HepG2 (cell line): ENCODE data around the gene JUND. TPM values are rescaled to one million over a fixed set of nuclear protein-coding genes. Genes with fewer than 3 reads are reported as not detected.

Source experiments
- ATAC-seq: fragments of 200-7000 bp; cut with Tn5 transposase; 3 replicates; pipeline ENCODE4 v1.9.1; 2020; ENCODE audit warnings: mild to moderate bottlenecking, moderate library complexity
- BruUV-seq: library from RNA; stranded (reverse); fragments of 400-500 nt; replicated peaks from 2 replicates; lab custom pipeline; 2021; lab: Mats Ljungman, UMichigan
- CTCF ChIA-PET: fragments of 300-600 bp; formaldehyde crosslinking; extraction: SDS; loops from one replicate; lab custom pipeline; 2021; ENCODE audit warnings: low total read pairs, inconsistent platforms, low intra/inter-chr PET ratio; lab: Yijun Ruan, JAX
- POLR2A ChIA-PET: fragments of 350-600 bp; sonication (Branson Sonifier 250); formaldehyde crosslinking; loops from one replicate; lab custom pipeline; 2020; ENCODE audit warnings: antibody characterized with exemption, inconsistent platforms; lab: Yijun Ruan, JAX
- DNase-seq: peaks from one replicate; pipeline ENCODE4 v3.0.0-alpha.2; 2015; ENCODE audit warnings: low spot score
- FAIRE-seq: peaks from 3 replicates; lab custom pipeline; 2011; peaks lifted over from hg19 to GRCh38; lab: Jason Lieb, UNC
- H2AFZ ChIP-seq: one replicate; pipeline ENCODE4 v1.6.1; 2011; ENCODE audit warnings: low read length, inconsistent platforms
- H3K27ac ChIP-seq: fragments of 300-600 bp; 3 replicates; pipeline ENCODE4 v1.8.0; 2011; ENCODE audit warnings: mixed run types, mild to moderate bottlenecking, mixed read lengths, low read length, inconsistent platforms; ENCODE audit not compliant: insufficient read depth; ENCODE audit errors: extremely low read length
- H3K27me3 ChIP-seq, 2 experiments: fragments of 200-600 bp in 1 of 2; 2 replicates in 1 of 2; 3 replicates in 1 of 2; pipeline versions ENCODE4 v1.6.0 to v1.8.0; 2011; ENCODE audit warnings: low read length in 2 of 2, mild to moderate bottlenecking in 2 of 2, moderate library complexity in 2 of 2, inconsistent platforms in 1 of 2; ENCODE audit not compliant: insufficient read depth in 2 of 2, control insufficient read depth in 1 of 2
- H3K36me3 ChIP-seq, 2 experiments: fragments of 200-600 bp in 1 of 2; replicated peaks in 1 of 2; 2 replicates in 1 of 2; 3 replicates in 1 of 2; pipeline versions ENCODE4 v1.5.1 to v1.8.0; 2011; ENCODE audit warnings: low read length in 2 of 2, inconsistent platforms in 1 of 2; ENCODE audit not compliant: insufficient read depth in 2 of 2, control insufficient read depth in 1 of 2
- H3K4me1 ChIP-seq: 2 replicates; pipeline ENCODE4 v1.5.1; 2012; ENCODE audit warnings: low read length, inconsistent platforms; ENCODE audit not compliant: insufficient read depth
- H3K4me2 ChIP-seq: 2 replicates; pipeline ENCODE4 v1.6.0; 2011; ENCODE audit warnings: low read depth, low read length, inconsistent platforms
- H3K4me3 ChIP-seq, 3 experiments: fragments of 200-600 bp in 1 of 3; sonication (generic), shearing (Covaris generic) in 1 of 3; replicated peaks in 1 of 3; 2 replicates each; pipeline ENCODE4 v1.5.1; 2011 to 2016; ENCODE audit warnings: low read length in 3 of 3, inconsistent platforms in 2 of 3, low read depth in 2 of 3, mild to moderate bottlenecking in 2 of 3, control low read depth in 1 of 3, mixed read lengths in 1 of 3; ENCODE audit not compliant: insufficient read depth in 1 of 3
- H3K79me2 ChIP-seq: one replicate; pipeline ENCODE4 v1.6.1; 2011; ENCODE audit warnings: low read length, inconsistent platforms; ENCODE audit not compliant: insufficient read depth
- H3K9ac ChIP-seq: 2 replicates; pipeline ENCODE4 v1.6.0; 2011; ENCODE audit warnings: mild to moderate bottlenecking, low read depth, low read length, inconsistent platforms; ENCODE audit not compliant: insufficient read depth
- H3K9me3 ChIP-seq: 2 replicates; pipeline ENCODE4 v1.5.1; 2012; ENCODE audit warnings: mild to moderate bottlenecking, low read length
- H4K20me1 ChIP-seq: 2 replicates; pipeline ENCODE4 v1.6.0; 2011; ENCODE audit warnings: inconsistent platforms, mild to moderate bottlenecking, low read length, moderate library complexity; ENCODE audit not compliant: insufficient read depth
- EEA1 ChIP-seq: sonication (generic); formaldehyde crosslinking; IDR thresholded peaks from 2 replicates; pipeline ENCODE4 v1.5.1; 2020; ENCODE audit warnings: mild to moderate bottlenecking, missing genetic modification reagents, borderline replicate concordance
- NCOA2 ChIP-seq: sonication (generic); formaldehyde crosslinking; IDR thresholded peaks from 2 replicates; pipeline ENCODE4 v1.8.0; 2022; ENCODE audit warnings: inconsistent platforms
- WGBS: methylation state at CpG from one replicate; pipeline ENCODE4 v1.1.6; 2017; ENCODE audit warnings: low lambda C conversion rate; 5-methylcytosine and 5-hydroxymethylcytosine counted together
- in situ Hi-C: cut with HindIII; loops from 2 replicates; pipeline ENCODE4 v1.10.0; 2017; ENCODE audit warnings: low pct_unique_long_range_greater_than_20kb; ENCODE audit not compliant: extremely low pct_ligation_motif_present
- intact Hi-C: fragments of 100-400 bp; cut with micrococcal nuclease; formaldehyde crosslinking; loops from one replicate; pipeline ENCODE4 v1.10.0; 2022; ENCODE audit not compliant: unreplicated experiment
- polyA plus RNA-seq, 8 experiments: library from polyadenylated mRNA; depleted of rRNA in 3 of 8; stranded (reverse) in 7 of 8; unstranded in 1 of 8; fragments of >200 nt; fragmentation: Illumina TruSeq in 4 of 8; extraction: Trizol in 4 of 8; gene quantifications; 2 replicates each; pipeline versions ENCODE4 v1.2.1 to v1.2.3, GENCODE V29; 2011 to 2016; ENCODE audit warnings: low read depth in 4 of 8, missing spikeins in 1 of 8, mixed read lengths in 1 of 8; ENCODE audit not compliant: insufficient read depth in 1 of 8
- total RNA-seq, 5 experiments: library from RNA; depleted of rRNA; stranded (reverse); fragments of >200 nt; fragmentation: Illumina TruSeq; extraction: Trizol; gene quantifications; 2 replicates each; pipeline ENCODE4 v1.2.3, GENCODE V29; 2016; ENCODE audit warnings: low read depth in 1 of 5
- TF ChIP-seq, protein P1 (sequence below): IDR thresholded peaks from 2 replicates; pipeline ENCODE4 v1.6.1; 2012; ENCODE audit warnings: low read length, improper control_type of control experiment
- TF ChIP-seq, protein P2 (sequence below): sonication (generic); formaldehyde crosslinking; conservative IDR thresholded peaks from 2 replicates; pipeline ENCODE4 v1.5.0; 2020; ENCODE audit warnings: missing genetic modification reagents

The JUND gene
- total and polyA plus RNA-seq, 2 of the 13 experiments (the other 11 are each of a cell fraction or from before 2014, with no cell fraction given): 41.2 to 59.8 TPM

DNA sequence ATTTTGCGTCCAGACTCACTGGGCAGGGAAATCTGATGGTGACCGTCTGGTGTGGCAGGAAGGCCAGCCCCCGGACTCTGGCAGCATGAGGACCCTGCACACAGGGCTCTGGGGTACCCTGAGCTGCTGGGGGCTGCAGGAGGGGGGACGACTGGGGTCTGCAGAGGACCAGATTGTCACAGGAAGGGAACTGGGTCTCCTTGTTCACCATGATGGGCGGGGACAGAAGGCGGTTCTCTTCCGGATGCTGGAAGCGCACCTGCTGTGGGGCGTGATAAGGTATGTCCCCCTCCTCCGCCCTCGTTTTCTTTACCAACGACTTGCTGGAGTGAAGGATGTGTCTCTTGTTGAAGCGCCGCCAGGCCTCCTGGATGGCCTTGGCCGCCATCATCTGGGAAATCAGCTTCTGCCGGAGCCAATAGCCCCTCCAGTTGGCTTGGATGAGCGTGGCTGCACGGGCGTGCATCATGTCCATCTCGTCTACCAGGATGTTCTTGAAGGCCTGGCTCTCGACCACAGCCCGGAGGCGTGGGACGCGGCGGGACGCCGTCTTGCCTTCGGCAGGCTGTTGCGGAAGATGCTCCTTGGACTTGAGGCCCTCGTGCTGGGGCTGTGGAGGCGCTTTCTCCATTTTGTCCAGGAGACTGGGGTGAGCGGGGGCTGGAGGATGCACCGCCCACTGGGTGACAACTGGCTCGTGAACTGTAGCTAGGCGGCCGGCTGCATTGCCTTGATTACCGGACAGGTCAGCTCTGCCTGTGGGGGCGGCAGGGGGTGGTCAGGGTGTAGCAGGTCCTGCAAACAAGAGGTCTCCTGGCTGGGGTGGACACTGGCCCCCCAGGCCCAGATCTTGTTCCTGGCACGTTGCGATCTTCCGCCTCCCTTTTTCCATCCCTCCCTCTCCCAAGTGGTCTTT, 14.4 kb downstream of the JUND start (continued):
- TF ChIP-seq, protein P1, sequence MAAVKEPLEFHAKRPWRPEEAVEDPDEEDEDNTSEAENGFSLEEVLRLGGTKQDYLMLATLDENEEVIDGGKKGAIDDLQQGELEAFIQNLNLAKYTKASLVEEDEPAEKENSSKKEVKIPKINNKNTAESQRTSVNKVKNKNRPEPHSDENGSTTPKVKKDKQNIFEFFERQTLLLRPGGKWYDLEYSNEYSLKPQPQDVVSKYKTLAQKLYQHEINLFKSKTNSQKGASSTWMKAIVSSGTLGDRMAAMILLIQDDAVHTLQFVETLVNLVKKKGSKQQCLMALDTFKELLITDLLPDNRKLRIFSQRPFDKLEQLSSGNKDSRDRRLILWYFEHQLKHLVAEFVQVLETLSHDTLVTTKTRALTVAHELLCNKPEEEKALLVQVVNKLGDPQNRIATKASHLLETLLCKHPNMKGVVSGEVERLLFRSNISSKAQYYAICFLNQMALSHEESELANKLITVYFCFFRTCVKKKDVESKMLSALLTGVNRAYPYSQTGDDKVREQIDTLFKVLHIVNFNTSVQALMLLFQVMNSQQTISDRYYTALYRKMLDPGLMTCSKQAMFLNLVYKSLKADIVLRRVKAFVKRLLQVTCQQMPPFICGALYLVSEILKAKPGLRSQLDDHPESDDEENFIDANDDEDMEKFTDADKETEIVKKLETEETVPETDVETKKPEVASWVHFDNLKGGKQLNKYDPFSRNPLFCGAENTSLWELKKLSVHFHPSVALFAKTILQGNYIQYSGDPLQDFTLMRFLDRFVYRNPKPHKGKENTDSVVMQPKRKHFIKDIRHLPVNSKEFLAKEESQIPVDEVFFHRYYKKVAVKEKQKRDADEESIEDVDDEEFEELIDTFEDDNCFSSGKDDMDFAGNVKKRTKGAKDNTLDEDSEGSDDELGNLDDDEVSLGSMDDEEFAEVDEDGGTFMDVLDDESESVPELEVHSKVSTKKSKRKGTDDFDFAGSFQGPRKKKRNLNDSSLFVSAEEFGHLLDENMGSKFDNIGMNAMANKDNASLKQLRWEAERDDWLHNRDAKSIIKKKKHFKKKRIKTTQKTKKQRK: no peak
- no peak for TF ChIP-seq NCOA2 (CRISPR knock-in tag)

DNA sequence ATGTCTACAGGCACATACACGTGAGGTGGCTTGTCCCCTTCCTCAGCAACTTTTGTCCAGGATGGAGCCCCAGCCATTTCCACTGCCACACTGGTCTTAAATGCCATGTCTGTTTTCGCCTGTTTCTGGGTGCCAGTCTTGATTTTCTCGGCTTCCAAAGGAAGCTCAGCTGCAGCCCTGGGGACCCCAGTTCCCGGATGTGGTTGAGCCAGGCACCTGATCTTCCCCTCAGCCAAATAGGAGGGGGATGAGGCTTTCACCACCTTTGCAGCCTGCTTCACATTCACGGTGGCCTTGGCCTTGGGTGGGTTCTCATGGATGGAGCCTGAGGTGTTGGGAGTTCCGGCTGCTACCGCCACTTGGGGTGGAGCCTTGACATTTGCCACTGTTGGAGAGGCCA, 15.8 kb downstream of the JUND start:
- no peak overlapping the region for H3K4me2 ChIP-seq
- TF ChIP-seq, protein P2, sequence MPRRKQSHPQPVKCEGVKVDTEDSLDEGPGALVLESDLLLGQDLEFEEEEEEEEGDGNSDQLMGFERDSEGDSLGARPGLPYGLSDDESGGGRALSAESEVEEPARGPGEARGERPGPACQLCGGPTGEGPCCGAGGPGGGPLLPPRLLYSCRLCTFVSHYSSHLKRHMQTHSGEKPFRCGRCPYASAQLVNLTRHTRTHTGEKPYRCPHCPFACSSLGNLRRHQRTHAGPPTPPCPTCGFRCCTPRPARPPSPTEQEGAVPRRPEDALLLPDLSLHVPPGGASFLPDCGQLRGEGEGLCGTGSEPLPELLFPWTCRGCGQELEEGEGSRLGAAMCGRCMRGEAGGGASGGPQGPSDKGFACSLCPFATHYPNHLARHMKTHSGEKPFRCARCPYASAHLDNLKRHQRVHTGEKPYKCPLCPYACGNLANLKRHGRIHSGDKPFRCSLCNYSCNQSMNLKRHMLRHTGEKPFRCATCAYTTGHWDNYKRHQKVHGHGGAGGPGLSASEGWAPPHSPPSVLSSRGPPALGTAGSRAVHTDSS: no peak
- no peak for TF ChIP-seq EEA1 (CRISPR knock-in tag)
- TF ChIP-seq, all 625 proteins: peak for 0
- WGBS: 50% methylated on average over 6 of the region's 7 CpGs
- no peaks in the 10 kb centered on the region for H3K9me3 ChIP-seq
- H3K4me3 ChIP-seq: no peak overlapping the region
- peaks cover 21% of the 10 kb centered on the region for H3K4me1 ChIP-seq
- no peak overlapping the region for H3K27ac ChIP-seq
- ChIA-PET CTCF (no interaction called here), POLR2A (no interaction called here)
- peaks cover 5 to 7% of the 10 kb centered on the region in 2 experiments; a peak in 3 of 5 replicates for H3K27me3 ChIP-seq
- no peak overlapping the region for H2AFZ ChIP-seq
- no peaks in the 10 kb centered on the region for H3K36me3 ChIP-seq
- H3K9ac ChIP-seq: no peak overlapping the region
- no TSS peak for BruUV-seq
- DNase-seq: no peak
- H4K20me1 ChIP-seq: no peaks in the 10 kb centered on the region
- no peak for FAIRE-seq
- no peaks in the 10 kb centered on the region for H3K79me2 ChIP-seq
- intact Hi-C loops: no loop called here
- in situ Hi-C loops: no loop called here
- ATAC-seq: no peak
